Measurements from ENCODE around the gene PRR16.

Gene PRR16

DNA sequence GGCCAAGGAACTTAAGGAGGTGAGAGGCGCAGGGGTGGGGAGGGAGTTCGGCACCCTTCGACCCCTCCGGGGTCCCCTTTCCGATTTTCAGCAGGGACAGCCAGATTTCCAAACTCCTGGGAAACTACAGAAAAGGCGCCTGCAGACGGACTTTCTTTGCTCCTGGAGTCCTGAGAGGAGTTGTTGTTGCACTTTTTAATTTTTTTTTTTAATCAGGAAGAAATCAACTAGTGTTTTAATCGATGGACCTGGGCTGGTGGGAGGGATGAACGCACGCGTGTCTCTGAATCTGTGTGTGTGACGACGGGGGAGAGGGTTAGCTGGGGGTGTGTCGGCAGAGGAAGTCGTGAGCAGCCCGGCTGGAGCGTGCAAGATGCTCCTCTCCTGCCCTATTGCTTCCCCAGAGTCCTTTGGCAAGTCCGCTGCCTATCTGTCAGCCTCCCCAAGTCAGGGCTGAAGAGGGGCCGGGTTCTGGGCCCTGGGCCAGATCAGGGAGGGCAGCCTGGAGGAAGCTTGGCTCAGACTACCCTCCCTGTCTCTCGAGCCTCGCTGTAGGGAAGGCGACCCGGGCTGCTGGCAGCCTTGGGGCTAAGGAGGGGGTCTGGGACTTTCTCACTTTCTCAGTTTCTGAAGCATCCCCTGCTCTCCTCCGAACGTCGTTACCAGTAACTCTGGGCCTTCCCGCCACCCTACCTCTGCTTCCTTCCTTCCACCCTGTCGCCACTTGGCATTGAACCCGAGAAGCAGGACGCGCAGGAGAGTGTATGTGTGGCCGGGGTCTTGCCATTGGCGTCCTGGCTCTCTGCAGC is 731 bp downstream of the PRR16 start:
- no peak for DNase-seq

DNA sequence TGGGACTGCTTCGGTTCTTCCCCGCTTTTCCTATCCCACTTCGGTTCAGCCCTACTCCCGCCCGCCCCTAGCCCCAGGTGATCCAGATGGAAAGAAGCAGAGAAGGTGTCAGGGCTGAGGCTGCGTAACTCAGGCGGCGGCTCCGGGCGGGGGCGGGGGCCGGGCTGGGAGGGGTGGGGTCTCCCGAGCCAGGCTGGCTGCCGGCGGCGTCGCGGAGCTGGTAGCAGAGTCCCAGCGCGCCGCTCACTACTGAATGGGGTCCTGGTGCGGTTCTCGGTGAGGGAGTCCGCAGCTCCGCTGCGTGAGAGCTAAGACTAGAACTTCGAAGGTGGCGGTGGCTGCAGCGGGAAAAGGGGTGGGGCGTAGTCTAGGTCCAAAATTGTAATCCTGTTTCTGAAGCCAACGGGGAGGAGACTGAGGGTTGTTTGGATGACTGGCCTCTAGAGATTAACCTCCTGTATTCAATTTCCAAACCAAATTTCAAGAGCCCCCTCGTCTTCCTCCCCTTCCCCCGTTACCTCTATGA is 1.4 kb downstream of the PRR16 start:
- no peak for DNase-seq

DNA sequence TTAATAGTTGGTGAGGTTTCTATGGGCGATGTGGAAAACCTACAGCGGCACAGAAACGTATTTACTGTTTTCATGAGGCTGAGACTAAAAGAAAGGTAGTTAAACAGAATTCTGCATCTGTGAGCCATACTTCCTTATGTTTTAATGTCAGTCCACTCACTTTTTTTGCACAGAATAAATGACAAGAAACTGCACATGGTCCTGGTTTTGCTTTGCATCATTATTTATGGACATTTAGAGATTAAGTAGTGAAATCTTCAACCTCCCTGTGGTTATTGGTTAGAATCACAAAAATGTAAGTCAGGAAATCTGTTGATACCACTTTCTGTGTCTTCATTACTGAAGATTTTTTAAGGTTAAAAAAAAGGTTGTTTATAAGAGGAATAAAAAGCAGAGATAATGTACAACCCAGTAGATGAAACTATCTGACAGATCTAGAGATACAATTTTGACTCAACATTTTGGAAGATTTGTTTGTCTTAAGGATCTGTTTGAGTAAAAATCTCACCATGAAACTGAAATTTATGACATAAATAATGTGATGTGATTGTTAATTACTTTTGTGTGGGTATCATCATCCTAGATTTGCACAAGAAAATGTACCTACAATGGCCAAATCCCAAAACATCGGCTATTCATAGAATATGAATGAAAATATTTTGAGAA is 2.4 kb downstream of the PRR16 start:
- no peak for DNase-seq

GRCh38 chr5:120471971-120472370 is 7.9 kb downstream of the PRR16 start:
- no peak for DNase-seq

GRCh38 chr5:120472911-120473310 is 8.8 kb downstream of the PRR16 start:
- no peak for DNase-seq

- DNase-seq, result no peak
Observed at GRCh38 chr5:120473332-120473731, 9.2 kb downstream of the PRR16 start.

- no peak for DNase-seq
Observed at GRCh38 chr5:120476063-120476462, 12.0 kb downstream of the PRR16 start.

DNA sequence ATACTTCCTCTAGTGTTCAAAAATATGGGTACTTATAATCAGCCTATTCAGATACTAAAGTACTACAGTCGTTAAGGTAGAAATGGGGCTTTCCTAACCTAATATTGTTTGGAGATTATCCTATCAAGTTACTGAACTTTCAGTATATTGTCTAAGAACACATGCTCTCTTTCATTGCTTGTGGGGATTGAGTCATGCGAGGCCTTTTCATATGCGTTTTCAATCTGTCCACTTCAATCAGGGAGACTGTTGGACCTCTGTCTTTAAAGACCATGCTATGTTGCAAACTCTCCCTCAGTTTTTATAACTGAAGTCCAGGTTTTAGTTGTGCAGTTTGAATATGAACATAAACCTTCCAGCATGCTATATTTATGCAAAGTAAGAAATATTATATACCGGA is 15.0 kb downstream of the PRR16 start:
- no peak for DNase-seq

DNA sequence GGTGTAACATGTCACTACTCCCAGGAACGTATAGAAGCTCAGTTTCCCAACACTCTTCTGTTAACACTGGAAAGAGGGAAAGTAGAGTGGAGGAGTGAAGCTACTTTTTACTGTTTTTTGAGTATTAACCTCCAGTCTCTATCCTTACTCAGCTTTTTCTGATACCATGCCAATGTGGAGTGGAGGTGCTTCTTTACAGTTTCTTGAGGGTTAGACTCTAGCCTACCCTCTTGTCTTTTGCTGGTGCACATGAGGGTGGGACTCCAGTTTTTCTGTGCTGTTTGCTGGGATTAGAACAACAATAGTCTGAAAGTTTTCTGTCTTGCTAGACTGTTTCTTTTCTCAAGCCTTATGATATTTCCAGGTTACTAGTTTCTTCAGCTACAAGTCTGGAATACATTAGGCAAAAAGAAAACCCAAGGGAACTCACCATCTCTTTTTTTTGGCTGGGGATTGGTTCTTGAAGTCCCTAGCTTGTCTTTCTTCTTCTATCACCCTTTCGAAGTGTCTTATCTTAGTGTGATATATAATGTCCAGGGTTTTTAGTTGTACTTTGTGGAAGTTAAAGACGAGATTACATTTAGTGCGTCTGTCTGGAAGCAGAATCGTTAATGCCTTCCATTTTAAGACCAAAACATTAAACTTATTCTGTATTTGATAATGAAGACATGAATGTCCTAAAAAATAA is 35.9 kb downstream of the PRR16 start:
- no peak for DNase-seq

DNA sequence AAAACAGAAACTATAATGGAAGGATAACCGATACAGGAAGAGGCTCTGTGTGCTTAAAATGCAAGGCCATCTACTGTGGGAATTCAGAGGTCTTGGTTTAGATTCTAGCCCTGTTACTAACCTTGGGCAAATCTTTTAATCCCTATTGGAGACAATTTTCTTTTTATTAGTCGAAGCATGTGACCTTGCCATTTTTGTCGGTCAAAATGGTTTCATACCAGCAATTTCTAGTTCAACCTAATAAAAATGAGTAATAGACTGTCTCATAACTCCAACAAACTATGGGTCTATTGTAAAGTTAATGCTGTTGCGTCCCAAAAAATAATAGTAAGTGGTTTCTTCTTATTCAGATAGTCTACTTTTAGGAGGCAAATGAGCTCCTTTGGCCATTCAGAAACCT is 38.4 kb downstream of the PRR16 start:
- no peak for DNase-seq

GRCh38 chr5:120503341-120503740 is 39.2 kb downstream of the PRR16 start:
- DNase-seq, result no peak

DNA sequence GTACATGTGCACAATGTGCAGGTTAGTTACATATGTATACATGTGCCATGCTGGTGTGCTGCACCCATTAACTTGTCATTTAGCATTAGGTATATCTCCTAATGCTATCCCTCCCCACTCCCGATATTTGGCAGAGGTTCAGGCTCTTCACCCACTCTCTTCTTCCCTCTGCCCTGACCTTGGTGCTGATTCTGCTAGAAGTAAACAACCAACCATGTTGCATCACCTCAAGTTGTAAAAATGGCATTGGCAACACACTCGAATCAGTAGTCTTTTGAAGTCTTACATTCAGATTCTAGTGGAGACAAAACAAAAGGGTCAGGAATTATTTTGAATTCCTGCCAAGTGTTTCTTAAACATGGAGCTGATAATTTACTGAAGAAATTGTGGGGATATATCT is 40.0 kb downstream of the PRR16 start:
- DNase-seq, result no peak

DNA sequence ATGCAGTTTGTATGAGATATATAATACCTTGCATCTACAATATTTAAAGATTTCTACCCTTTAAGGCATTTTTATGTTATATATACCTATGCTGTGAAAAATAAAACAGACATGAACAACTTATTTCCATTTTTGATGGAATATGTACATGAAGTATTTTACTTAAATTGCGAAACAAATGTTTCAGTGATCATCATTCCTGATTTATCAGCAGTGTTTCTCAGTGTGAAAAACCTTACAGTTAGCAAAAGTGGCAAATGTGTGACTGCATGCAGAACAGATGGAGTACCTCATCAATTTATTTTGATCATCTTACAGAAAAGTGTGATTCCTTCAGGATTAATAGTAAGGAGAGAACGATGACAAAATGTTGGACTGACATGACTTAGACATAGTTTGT is 43.1 kb downstream of the PRR16 start:
- DNase-seq, result no peak

DNA sequence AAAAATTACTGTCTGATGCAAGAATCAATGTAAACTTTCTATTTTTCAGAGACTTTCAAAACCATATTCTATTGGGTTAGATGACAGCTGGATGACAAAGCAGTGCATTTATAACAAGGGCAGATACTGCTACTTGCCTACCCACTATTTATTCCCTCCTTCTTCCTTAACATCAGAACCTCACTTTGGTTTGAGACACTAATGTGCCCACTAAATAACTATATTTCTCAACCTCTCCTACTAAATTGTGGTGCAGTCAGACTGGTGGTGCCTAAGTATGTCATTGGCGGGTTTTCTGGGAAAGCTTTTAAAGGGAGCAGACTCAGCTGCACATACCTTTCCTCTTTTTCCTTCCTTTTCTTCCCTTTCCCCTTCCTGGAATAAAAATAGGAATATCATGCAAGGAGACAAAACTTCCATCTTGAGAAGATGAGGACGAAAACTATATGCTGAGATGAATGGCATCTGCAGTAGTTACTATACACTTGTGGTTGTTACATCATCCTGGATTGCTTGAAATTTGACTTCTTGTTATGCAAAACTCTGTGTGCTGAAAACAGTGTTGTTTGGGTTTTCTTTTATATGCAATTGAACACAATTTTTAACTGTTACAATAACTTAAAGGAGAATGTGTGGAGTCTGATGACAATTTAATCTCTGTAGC is 43.8 kb downstream of the PRR16 start:
- no peak for DNase-seq

GRCh38 chr5:120509053-120509452 is 45.0 kb downstream of the PRR16 start:
- no peak for DNase-seq

DNA sequence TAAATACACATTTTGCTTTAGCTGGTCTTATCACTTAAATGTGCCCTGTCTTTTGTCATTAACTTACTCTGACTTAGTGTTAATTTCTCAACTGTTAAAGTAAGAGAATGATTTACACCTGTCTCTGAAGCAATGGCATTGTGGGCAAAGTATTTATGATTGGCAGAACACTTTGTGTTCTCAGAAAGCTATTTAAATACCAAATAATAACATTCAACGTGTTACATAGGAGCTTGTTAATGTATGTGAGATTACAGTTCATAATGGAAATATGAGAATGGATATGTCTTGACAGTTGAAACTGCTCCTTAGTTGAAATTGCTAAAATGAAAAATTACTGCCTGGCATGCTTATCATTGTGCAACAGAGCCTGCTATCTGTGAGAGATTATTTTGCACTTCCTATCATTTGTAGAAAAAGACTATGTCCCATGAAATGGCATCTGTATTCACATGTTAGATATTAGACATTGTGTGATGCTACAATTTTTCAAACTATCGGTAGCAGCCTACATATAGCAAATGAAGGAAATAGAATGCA is 46.1 kb downstream of the PRR16 start:
- DNase-seq, result no peak

DNA sequence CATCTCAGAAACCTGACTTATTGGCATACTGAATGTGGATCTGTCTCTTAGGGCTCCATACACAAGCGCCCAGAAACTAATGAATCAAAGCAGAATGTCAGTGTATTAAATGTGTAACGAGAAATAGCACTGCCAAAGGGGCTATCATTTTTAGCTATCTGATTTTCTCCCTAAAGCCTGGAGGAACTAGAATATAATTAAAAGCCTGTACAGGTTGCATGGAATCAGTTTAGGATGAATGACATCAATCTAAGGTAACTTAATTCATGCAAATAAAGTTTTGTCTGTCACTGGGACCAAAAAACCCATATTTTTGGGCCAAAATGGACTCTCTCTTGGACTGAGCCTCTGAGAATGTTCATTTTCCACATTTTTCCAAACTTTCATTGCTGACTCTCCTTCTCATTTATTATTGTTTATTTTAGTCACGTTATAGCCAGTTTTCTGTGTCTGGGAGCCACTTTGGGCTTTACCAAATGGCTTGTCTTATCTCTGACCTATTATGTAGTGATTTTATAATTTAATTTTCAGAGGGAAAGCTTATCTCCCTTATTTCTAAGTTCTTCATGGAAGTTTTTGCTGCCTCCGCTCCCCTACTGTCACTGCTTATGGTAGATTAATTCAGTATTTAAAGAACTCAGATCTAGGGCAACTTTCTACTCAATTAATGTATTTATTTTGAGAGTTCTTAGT is 47.0 kb downstream of the PRR16 start:
- DNase-seq, result no peak

- no peak for DNase-seq
Observed at GRCh38 chr5:120512068-120512467, 48.0 kb downstream of the PRR16 start.

- DNase-seq, result no peak
Observed at GRCh38 chr5:120512791-120513650, 48.9 kb downstream of the PRR16 start.

DNA sequence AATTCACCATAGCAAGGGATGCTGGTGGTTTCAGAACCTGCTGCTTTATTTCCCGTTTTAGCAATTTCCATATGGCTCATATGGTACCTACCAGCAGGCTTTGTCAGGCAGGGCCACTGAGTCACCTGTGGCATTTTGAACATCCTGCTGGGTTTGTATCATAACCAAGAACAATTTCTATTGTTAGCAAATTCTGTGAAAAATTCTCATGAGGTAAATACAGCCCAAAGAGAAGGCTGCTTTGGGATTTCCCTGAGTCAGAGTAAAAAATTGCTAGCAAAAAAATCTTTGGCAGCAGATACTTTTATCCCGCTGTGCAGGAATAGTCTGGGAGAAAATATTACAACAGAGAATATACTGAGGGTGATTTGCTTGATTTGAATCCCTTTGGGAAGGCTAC is 52.7 kb downstream of the PRR16 start:
- no peak for DNase-seq

- no peak for DNase-seq
Observed at GRCh38 chr5:120517607-120518252, 53.6 kb downstream of the PRR16 start.

Data from NCI-H2029 (cell line).